Aorta (tissue), 5 donors: Measurements from ENCODE around the gene GPR31. TPM values are rescaled to one million over a fixed set of nuclear protein-coding genes. Genes with fewer than 3 reads are reported as not detected.

Experiments used
- ATAC-seq: fragments of 200-7000 bp; cut with Tn5 transposase; one replicate; pipeline ENCODE4 v1.9.1; 2022; ENCODE audit warnings: moderate library complexity; ENCODE audit not compliant: low FRiP score
- DNase-seq, 2 donors: peaks; one replicate each; pipeline ENCODE4 v3.0.0-alpha.2; 2020
- H3K27ac ChIP-seq, 2 donors: one replicate each; pipeline ENCODE4 v1.5.1; 2013; ENCODE audit warnings: low read length in 2 of 2, mild to moderate bottlenecking in 2 of 2, moderate library complexity in 2 of 2, control low read depth in 1 of 2, inconsistent platforms in 1 of 2, low read depth in 1 of 2
- H3K27me3 ChIP-seq, 2 donors: one replicate each; pipeline ENCODE4 v1.6.1; 2013; ENCODE audit warnings: control low read depth in 1 of 2, low read length in 1 of 2, mild to moderate bottlenecking in 1 of 2, moderate library complexity in 1 of 2; ENCODE audit not compliant: insufficient read depth in 2 of 2, control insufficient read depth in 1 of 2
- H3K36me3 ChIP-seq, 2 donors: one replicate each; pipeline ENCODE4 v1.6.1; 2013; ENCODE audit warnings: control low read depth in 1 of 2, low read length in 1 of 2, mild to moderate bottlenecking in 1 of 2; ENCODE audit not compliant: insufficient read depth in 2 of 2, control insufficient read depth in 1 of 2
- H3K4me1 ChIP-seq, 2 donors: one replicate each; pipeline ENCODE4 v1.6.1; 2013; ENCODE audit warnings: low read length in 2 of 2, control low read depth in 1 of 2, mild to moderate bottlenecking in 1 of 2, moderate library complexity in 1 of 2; ENCODE audit not compliant: insufficient read depth in 2 of 2, control insufficient read depth in 1 of 2
- H3K4me3 ChIP-seq, 2 donors: one replicate each; pipeline ENCODE4 v1.5.1; 2013; ENCODE audit warnings: low read length in 2 of 2, control low read depth in 1 of 2, mild to moderate bottlenecking in 1 of 2
- H3K9me3 ChIP-seq: one replicate; pipeline ENCODE4 v1.6.1; 2013; ENCODE audit warnings: mild to moderate bottlenecking, low read length; ENCODE audit not compliant: control insufficient read depth
- WGBS, 2 donors: extraction: QIAGEN DNeasy Blood & Tissue Kit; methylation state at CpG; one replicate each; pipeline ENCODE4 v1.1.7; 2013; 5-methylcytosine and 5-hydroxymethylcytosine counted together
- intact Hi-C, 2 donors: fragments of 100-400 bp; cut with DNase I; formaldehyde crosslinking; loops; one replicate each; pipeline versions ENCODE4 v1.14.2 to v1.15.0; 2022
- polyA plus RNA-seq, 2 donors: library from polyadenylated mRNA; stranded (reverse); fragments of 200-250 nt; gene quantifications; one replicate each; pipeline ENCODE4 v1.2.3, GENCODE V29; 2013
- total RNA-seq, 2 donors: library from RNA; stranded (reverse); fragmentation: NEBNext Ultra II Directional; extraction: Animal tissue kit (Norgen Biotek cat#: 25700); gene quantifications; one replicate each; pipeline ENCODE4 v1.2.1, GENCODE V29; 2021
- donor health status: healthy with polysubstance abuse.
- donor health status: Bipolar disorder and iron deficiency.
- donor health status: DM: no; HTN: no; CAD: no.
- donor health status: DM: no; HTN: no; CAD: no.
- donor health status: DM: yes; HTN: yes; CAD: no.

Gene GPR31
- total and polyA plus RNA-seq, 4 donors, result not detected

- Histone ChIP-seq H3K27me3 (no peaks in the 10 kb centered on the region), H3K36me3 (no peaks in the 10 kb centered on the region), H3K27ac (no peak overlapping the region), H3K4me3 (no peak overlapping the region), H3K4me1 (no peaks in the 10 kb centered on the region), H3K9me3 (no peaks in the 10 kb centered on the region)
- no peak for DNase-seq
- intact Hi-C loops, result no loop called here
- ATAC-seq, result no peak
- 65 to 69% methylated on average over 8 of the region's 8 CpGs for WGBS, 2 donors
Measured at GRCh38 chr6:167113047-167113754, 44.6 kb downstream of the GPR31 start.

DNA sequence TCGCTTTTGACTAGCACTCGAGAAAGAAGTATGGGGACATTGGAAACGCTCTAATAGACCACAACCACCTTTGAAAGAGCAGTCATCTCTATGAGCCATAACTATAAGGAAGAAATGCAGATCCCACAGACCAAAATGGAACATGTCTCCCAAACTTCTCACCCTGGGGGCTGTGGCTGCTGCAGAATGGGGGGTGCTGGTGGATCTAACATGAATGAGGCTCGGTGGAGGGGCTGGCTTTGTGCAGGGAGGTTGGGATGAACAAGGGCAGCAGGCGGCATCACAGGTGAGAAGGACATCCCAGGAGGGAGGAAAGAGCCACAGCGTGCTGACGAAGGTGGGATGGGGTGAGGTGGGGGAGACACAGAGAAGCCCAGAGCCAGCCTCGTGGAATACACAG lies 45.4 kb downstream of the GPR31 start:
- no peaks in the 10 kb centered on the region for H3K36me3 ChIP-seq
- 84 to 88% methylated on average over 8 of the region's 8 CpGs for WGBS, 2 donors
- H3K9me3 ChIP-seq, result no peaks in the 10 kb centered on the region
- no peak for ATAC-seq
- intact Hi-C loops, result no loop called here
- no peak for DNase-seq
- H3K4me3 ChIP-seq, result no peak overlapping the region
- H3K27ac ChIP-seq, result no peak overlapping the region
- H3K4me1 ChIP-seq, result no peaks in the 10 kb centered on the region
- H3K27me3 ChIP-seq, result no peaks in the 10 kb centered on the region

DNA sequence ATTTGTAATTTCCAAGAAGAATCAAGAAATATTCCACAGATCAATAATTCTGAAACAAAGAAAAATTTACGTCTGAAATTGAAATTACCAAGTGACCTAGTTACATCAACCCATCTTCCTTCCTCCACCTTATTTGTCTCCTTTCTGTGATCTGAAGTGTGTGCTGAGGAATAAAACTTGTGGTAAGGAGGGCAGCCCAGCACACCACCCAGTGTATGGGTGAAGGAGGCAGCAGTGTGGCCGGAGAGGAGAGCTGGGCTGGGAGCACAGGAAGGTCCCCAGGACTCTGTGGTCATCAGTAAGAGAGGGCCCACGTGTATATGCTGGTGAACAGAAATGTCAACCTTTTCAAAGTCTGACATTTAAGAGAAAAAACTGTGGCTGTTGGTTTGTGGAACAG lies 46.2 kb downstream of the GPR31 start:
- DNase-seq (no peak), ATAC-seq (no peak)
- intact Hi-C loops, result no loop called here
- Histone ChIP-seq H3K27ac (no peak overlapping the region), H3K27me3 (no peaks in the 10 kb centered on the region), H3K4me1 (no peaks in the 10 kb centered on the region), H3K36me3 (no peaks in the 10 kb centered on the region), H3K9me3 (no peaks in the 10 kb centered on the region), H3K4me3 (no peak overlapping the region)
- WGBS, 2 donors, result 62 to 66% methylated on average over 3 of the region's 3 CpGs

DNA sequence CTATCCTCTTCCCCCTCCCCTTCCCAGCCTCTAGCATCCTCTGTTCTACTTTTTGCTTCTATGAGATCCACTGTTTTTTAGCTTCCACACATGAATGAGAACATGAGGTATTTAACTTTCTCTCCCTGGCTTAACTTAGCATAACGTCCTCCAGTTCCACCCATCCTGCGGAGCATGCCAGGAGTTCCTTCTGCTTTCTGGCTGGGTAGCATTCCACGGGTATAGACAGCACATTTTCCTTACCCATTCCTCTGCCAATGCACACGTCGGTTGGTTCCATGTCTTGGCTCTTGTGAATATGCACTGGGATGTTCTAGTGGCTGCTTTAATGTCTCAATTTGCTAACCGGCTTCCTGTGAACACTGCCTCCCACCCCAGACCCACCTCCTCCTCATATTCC lies 48.1 kb downstream of the GPR31 start:
- no peak for ATAC-seq
- WGBS, 2 donors, result 35 to 52% methylated on average over 6 of the region's 6 CpGs

DNA sequence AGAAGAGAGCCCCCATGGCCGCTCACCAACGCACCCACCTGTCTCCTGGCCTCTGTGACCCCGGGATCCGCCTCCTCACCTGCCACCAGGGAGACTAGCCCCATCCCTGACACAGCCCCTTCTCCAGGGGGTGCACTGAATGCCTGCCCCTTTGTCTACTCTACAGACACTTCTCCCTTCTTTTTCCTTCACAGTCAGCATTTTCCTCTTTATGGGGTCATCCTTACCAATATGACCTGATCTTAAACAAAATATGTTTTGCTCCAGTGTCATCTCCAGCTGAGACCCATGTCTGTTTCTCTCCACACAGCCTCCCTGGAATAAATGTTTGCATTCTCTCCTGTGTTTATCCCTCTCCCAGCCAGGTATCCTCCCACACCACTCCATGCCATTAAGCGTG lies 49.5 kb downstream of the GPR31 start:
- Histone ChIP-seq H3K4me3 (no peak overlapping the region), H3K27ac (no peak overlapping the region), H3K9me3 (no peaks in the 10 kb centered on the region), H3K27me3 (no peaks in the 10 kb centered on the region), H3K36me3 (no peaks in the 10 kb centered on the region), H3K4me1 (no peaks in the 10 kb centered on the region)
- intact Hi-C loops, result no loop called here
- ATAC-seq (no peak), DNase-seq (no peak)
- 79 to 89% methylated on average over 5 of the region's 5 CpGs for WGBS, 2 donors

More for the DNA sequence above, 48.1 kb downstream of the GPR31 start:
- Histone ChIP-seq H3K27ac (no peak overlapping the region), H3K27me3 (no peaks in the 10 kb centered on the region), H3K4me3 (no peak overlapping the region), H3K4me1 (no peaks in the 10 kb centered on the region), H3K36me3 (no peaks in the 10 kb centered on the region), H3K9me3 (no peaks in the 10 kb centered on the region)
- intact Hi-C loops, result no loop called here
- no peak for DNase-seq

DNA sequence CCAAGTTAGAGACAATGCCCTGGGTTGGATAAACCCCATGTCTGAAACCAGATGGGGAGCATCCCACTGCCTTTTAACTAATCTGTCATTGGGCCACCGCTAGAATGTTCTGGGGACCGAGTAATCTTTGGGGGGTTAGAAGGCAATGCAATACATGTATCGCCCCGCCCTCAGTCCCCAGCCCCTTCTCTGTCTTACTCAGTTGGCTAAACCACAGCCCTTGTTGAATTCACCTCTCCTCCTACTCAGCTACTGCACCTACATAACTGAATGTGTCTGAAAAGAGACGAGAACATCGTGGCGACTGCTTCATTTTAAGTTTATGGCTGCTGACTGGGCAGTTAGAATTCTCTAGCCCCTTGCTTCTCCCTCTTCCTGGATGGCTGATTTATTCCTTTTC lies 50.0 kb downstream of the GPR31 start:
- no peak overlapping the region for H3K4me3 ChIP-seq
- intact Hi-C loops, result no loop called here
- DNase-seq (no peak), ATAC-seq (no peak)
- H3K9me3 ChIP-seq, result no peaks in the 10 kb centered on the region
- no peaks in the 10 kb centered on the region for H3K27me3 ChIP-seq
- no peaks in the 10 kb centered on the region for H3K36me3 ChIP-seq
- no peaks in the 10 kb centered on the region for H3K4me1 ChIP-seq
- no peak overlapping the region for H3K27ac ChIP-seq
- WGBS, 2 donors, result 79 to 92% methylated on average over 7 of the region's 7 CpGs

GRCh38 chr6:167106406-167106805 lies 51.4 kb downstream of the GPR31 start:
- H3K27me3 ChIP-seq, result no peaks in the 10 kb centered on the region
- H3K9me3 ChIP-seq, result no peaks in the 10 kb centered on the region
- H3K27ac ChIP-seq, result no peak overlapping the region
- DNase-seq, result no peak
- H3K36me3 ChIP-seq, result no peaks in the 10 kb centered on the region
- 48 to 49% methylated on average over 1 of the region's 1 CpG for WGBS, 2 donors
- no peak for ATAC-seq
- intact Hi-C loops, result no loop called here
- H3K4me1 ChIP-seq, result no peaks in the 10 kb centered on the region
- no peak overlapping the region for H3K4me3 ChIP-seq

Other genes with a start within 250 kb of the GPR31 start
- gene RNASET2, start 201.4 kb downstream of the GPR31 start, total RNA-seq, result 10 to 100 TPM; 23.3 to 64.8 TPM
- 10 to 100 TPM; 26.8 to 42.1 TPM for gene RNASET2, start 201.4 kb downstream of the GPR31 start, polyA plus RNA-seq
- gene CEP43, start 158.6 kb downstream of the GPR31 start, total RNA-seq, result 10 to 100 TPM in 1 of 2 donors, 1 to 10 TPM in 1; 8.4 to 13.6 TPM
- 1 to 10 TPM; 7.8 to 9.4 TPM for gene CEP43, start 158.6 kb downstream of the GPR31 start, polyA plus RNA-seq
- gene CCR6, start 34.9 kb downstream of the GPR31 start, total RNA-seq, result under 1 TPM in 1 of 2 donors, not detected in 1; 0.54 TPM
- gene CCR6, start 34.9 kb downstream of the GPR31 start, polyA plus RNA-seq, result not detected
- gene UNC93A, start 133.3 kb upstream of the GPR31 start, total RNA-seq, result not detected
- gene UNC93A, start 133.3 kb upstream of the GPR31 start, polyA plus RNA-seq, result not detected
- not detected for gene TTLL2, start 167.1 kb upstream of the GPR31 start, total RNA-seq
- not detected for gene TTLL2, start 167.1 kb upstream of the GPR31 start, polyA plus RNA-seq